ENCODE measurements around the gene MSI2.

The MSI2 gene

GRCh38 chr17:57692770-57693169, 436.4 kb downstream of the MSI2 start:
- no peak for DNase-seq (ENCODE audit: low read depth)

GRCh38 chr17:57694051-57694450, 437.7 kb downstream of the MSI2 start:
- no peak for DNase-seq (ENCODE audit: low read depth)

- DNase-seq (ENCODE audit: low read depth), result no peak
Observed at GRCh38 chr17:57696050-57696449, 439.7 kb downstream of the MSI2 start.

GRCh38 chr17:57697197-57697596, 440.9 kb downstream of the MSI2 start:
- no peak for DNase-seq (ENCODE audit: low read depth)

- DNase-seq (ENCODE audit: low read depth), result no peak
Observed at GRCh38 chr17:57697891-57698711, 441.8 kb downstream of the MSI2 start.

- DNase-seq (ENCODE audit: low read depth), result no peak
Observed at GRCh38 chr17:57699751-57700219, 443.5 kb downstream of the MSI2 start.

GRCh38 chr17:57701124-57701523, 444.8 kb downstream of the MSI2 start:
- DNase-seq (ENCODE audit: low read depth), result no peak

- DNase-seq (ENCODE audit: low read depth), result no peak
Observed at GRCh38 chr17:57703273-57703672, 446.9 kb downstream of the MSI2 start.

GRCh38 chr17:57704448-57704847, 448.1 kb downstream of the MSI2 start:
- no peak for DNase-seq (ENCODE audit: low read depth)

GRCh38 chr17:57705921-57706695, 449.8 kb downstream of the MSI2 start:
- no peak for DNase-seq (ENCODE audit: low read depth)

GRCh38 chr17:57706761-57707160, 450.4 kb downstream of the MSI2 start:
- no peak for DNase-seq (ENCODE audit: low read depth)

GRCh38 chr17:57707892-57708291, 451.6 kb downstream of the MSI2 start:
- DNase-seq (ENCODE audit: low read depth), result no peak

- no peak for DNase-seq (ENCODE audit: low read depth)
Observed at GRCh38 chr17:57708410-57708809, 452.1 kb downstream of the MSI2 start.

- no peak for DNase-seq (ENCODE audit: low read depth)
Observed at GRCh38 chr17:57713140-57713539, 456.8 kb downstream of the MSI2 start.

GRCh38 chr17:57714665-57715180, 458.4 kb downstream of the MSI2 start:
- DNase-seq (ENCODE audit: low read depth), result no peak

GRCh38 chr17:57715981-57716380, 459.7 kb downstream of the MSI2 start:
- DNase-seq (ENCODE audit: low read depth), result no peak

GRCh38 chr17:57718878-57719277, 462.6 kb downstream of the MSI2 start:
- no peak for DNase-seq (ENCODE audit: low read depth)

GRCh38 chr17:57720386-57721035, 464.2 kb downstream of the MSI2 start:
- DNase-seq (ENCODE audit: low read depth), result no peak

GRCh38 chr17:57721967-57722703, 465.8 kb downstream of the MSI2 start:
- DNase-seq (ENCODE audit: low read depth), result no peak

GRCh38 chr17:57722704-57723043, 466.4 kb downstream of the MSI2 start:
- no peak for DNase-seq (ENCODE audit: low read depth)

- DNase-seq (ENCODE audit: low read depth), result no peak
Observed at GRCh38 chr17:57723427-57724025, 467.2 kb downstream of the MSI2 start.
